ENCODE measurements around the gene RANBP9. TPM values are rescaled to one million over a fixed set of nuclear protein-coding genes. Genes with fewer than 3 reads are reported as not detected.
A peak's percentile ranks its signal among the peaks of the same experiment; 100 is the strongest.

RANBP9 gene
- total and polyA plus RNA-seq, 2 of the 13 experiments (the other 11 are each of a cell fraction or from before 2014, with no cell fraction given), result 26.6 to 30.6 TPM

DNA sequence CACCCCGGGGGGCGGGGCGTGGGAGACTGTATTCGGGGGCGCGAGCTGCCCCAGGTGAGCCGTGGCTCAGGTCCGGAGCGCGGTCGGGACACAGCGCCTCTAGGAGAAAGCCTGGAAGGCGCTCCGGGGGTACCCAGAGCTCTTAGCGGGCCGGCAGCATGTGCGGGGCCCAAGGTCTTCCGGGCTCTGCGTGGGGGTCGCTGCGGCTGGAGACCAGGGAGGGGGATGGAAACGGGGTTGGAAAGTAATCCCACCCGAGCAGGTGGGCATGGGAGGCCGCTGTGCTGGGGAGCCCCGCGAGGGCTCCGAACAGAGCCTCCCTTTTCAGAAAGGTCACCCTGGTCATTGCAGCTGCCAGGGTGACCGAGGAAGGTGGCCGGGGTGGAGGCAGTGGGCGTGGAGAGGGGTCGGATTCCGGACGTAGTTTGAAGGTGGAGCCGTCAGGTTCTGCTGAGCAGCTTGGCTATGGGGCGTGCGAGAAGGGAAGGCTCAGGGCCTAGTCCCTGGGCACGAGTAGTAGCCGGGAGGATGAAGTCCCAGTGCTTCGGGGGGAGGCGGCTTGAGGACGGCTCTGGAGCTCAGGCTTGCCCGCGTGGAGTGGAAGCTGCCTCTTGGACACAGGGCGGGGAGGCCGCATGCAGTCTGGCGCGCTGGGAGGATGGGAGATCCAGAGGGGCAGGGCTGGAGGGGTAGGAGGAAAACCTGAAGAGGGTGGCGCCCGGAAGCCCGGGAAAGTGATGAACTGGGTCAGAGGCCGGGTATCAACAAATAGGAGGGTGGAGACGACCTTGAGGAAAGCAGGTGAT is 136.9 kb downstream of the RANBP9 start, which contains the start of gene SIRT5 (continued):
- TF ChIP-seq KDM5A (IDR thresholded peaks at IDR 0.05; ENCODE audit: borderline replicate concordance, low read length), result peak; percentile 80; the same call in 1 of the 2 replicates
- peak; percentile 44 for TF ChIP-seq TMF1 (CRISPR knock-in tag; IDR thresholded peaks at IDR 0.05; ENCODE audit: low read depth)
- TF ChIP-seq, protein P1, sequence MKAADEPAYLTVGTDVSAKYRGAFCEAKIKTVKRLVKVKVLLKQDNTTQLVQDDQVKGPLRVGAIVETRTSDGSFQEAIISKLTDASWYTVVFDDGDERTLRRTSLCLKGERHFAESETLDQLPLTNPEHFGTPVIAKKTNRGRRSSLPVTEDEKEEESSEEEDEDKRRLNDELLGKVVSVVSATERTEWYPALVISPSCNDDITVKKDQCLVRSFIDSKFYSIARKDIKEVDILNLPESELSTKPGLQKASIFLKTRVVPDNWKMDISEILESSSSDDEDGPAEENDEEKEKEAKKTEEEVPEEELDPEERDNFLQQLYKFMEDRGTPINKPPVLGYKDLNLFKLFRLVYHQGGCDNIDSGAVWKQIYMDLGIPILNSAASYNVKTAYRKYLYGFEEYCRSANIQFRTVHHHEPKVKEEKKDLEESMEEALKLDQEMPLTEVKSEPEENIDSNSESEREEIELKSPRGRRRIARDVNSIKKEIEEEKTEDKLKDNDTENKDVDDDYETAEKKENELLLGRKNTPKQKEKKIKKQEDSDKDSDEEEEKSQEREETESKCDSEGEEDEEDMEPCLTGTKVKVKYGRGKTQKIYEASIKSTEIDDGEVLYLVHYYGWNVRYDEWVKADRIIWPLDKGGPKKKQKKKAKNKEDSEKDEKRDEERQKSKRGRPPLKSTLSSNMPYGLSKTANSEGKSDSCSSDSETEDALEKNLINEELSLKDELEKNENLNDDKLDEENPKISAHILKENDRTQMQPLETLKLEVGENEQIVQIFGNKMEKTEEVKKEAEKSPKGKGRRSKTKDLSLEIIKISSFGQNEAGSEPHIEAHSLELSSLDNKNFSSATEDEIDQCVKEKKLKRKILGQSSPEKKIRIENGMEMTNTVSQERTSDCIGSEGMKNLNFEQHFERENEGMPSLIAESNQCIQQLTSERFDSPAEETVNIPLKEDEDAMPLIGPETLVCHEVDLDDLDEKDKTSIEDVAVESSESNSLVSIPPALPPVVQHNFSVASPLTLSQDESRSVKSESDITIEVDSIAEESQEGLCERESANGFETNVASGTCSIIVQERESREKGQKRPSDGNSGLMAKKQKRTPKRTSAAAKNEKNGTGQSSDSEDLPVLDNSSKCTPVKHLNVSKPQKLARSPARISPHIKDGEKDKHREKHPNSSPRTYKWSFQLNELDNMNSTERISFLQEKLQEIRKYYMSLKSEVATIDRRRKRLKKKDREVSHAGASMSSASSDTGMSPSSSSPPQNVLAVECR (CRISPR knock-in tag; IDR thresholded peaks at IDR 0.05; ENCODE audit: borderline replicate concordance), result peak; percentile 79; the same call in 1 of the 2 replicates
- TF ChIP-seq, protein P2, sequence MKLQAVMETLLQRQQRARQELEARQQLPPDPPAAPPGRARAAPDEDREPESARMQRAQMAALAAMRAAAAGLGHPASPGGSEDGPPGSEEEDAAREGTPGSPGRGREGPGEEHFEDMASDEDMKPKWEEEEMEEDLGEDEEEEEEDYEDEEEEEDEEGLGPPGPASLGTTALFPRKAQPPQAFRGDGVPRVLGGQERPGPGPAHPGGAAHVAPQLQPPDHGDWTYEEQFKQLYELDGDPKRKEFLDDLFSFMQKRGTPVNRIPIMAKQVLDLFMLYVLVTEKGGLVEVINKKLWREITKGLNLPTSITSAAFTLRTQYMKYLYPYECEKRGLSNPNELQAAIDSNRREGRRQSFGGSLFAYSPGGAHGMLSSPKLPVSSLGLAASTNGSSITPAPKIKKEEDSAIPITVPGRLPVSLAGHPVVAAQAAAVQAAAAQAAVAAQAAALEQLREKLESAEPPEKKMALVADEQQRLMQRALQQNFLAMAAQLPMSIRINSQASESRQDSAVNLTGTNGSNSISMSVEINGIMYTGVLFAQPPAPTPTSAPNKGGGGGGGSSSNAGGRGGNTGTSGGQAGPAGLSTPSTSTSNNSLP (IDR thresholded peaks at IDR 0.05; ENCODE audit: low read depth, low read length), result no peak; the same call in 1 of the 2 replicates
- no peak for TF ChIP-seq ZNF24 (IDR thresholded peaks at IDR 0.05)
- no peak for TF ChIP-seq HHEX (CRISPR knock-in tag; IDR thresholded peaks at IDR 0.05)
- TF ChIP-seq ZSCAN12 (CRISPR knock-in tag; IDR thresholded peaks at IDR 0.05), result no peak
- TF ChIP-seq SKI (IDR thresholded peaks at IDR 0.05; ENCODE audit: partially characterized antibody), result peak; percentile 22
- TF ChIP-seq DNMT1 (CRISPR knock-in tag; IDR thresholded peaks at IDR 0.05), result peak; percentile 88
- peak; percentile 93 for TF ChIP-seq PHF8 (CRISPR knock-in tag; IDR thresholded peaks at IDR 0.05)
- TF ChIP-seq NRL (CRISPR knock-in tag; IDR thresholded peaks at IDR 0.05; ENCODE audit: borderline replicate concordance), result peak; percentile 95
- TF ChIP-seq ZNF720 (CRISPR knock-in tag; IDR thresholded peaks at IDR 0.05), result no peak
- TF ChIP-seq ZNF772 (CRISPR knock-in tag; IDR thresholded peaks at IDR 0.05), result peak; percentile 85
- peak; percentile 91 for TF ChIP-seq KLF9 (CRISPR knock-in tag; IDR thresholded peaks at IDR 0.05; ENCODE audit: low read depth)
- TF ChIP-seq ETV5 (CRISPR knock-in tag; IDR thresholded peaks at IDR 0.05; ENCODE audit: borderline replicate concordance), result peak; percentile 90
- TF ChIP-seq CEBPB (IDR thresholded peaks at IDR 0.05; ENCODE audit: borderline replicate concordance, low read depth, low read length), result no peak
- TF ChIP-seq ZNF850 (CRISPR knock-in tag; conservative IDR thresholded peaks at IDR 0.05), result no peak
- no peak for TF ChIP-seq PRPF4 (IDR thresholded peaks at IDR 0.05; ENCODE audit: low read depth, low read length, poor library complexity, severe bottlenecking)
- TF ChIP-seq AGO1 (IDR thresholded peaks at IDR 0.05; ENCODE audit: low read depth, low read length, poor library complexity, severe bottlenecking), result peak; percentile 73
- no peak for TF ChIP-seq NCOA5 (CRISPR knock-in tag; IDR thresholded peaks at IDR 0.05)
- TF ChIP-seq GATAD2A (CRISPR knock-in tag; IDR thresholded peaks at IDR 0.05), result peak; percentile 70
- TF ChIP-seq FOXP1 (IDR thresholded peaks at IDR 0.05), result no peak
- peak; percentile 65 for TF ChIP-seq FOXP1 (CRISPR knock-in tag; IDR thresholded peaks at IDR 0.05)
- TF ChIP-seq ZNF138 (CRISPR knock-in tag; IDR thresholded peaks at IDR 0.05; ENCODE audit: low read depth), result no peak
- TF ChIP-seq MYC (CRISPR knock-in tag; IDR thresholded peaks at IDR 0.05; ENCODE audit: borderline replicate concordance), result peak; percentile 90; the same call in 1 of the 2 replicates
